HG02798 (cell line): ENCODE data around the gene PRPSAP2.
"Not testable (repeated sequence)": the region's sequence is repeated elsewhere in the genome, so short reads cannot be mapped to it uniquely, and the experiment has no call there.

Experiments
- ATAC-seq: cut with Tn5 transposase; IDR thresholded peaks from one replicate; pipeline ENCODE4 v1.9.1; 2021; ENCODE audit warnings: mild to moderate bottlenecking; ENCODE audit not compliant: unreplicated experiment, poor library complexity

The PRPSAP2 gene, protein sequence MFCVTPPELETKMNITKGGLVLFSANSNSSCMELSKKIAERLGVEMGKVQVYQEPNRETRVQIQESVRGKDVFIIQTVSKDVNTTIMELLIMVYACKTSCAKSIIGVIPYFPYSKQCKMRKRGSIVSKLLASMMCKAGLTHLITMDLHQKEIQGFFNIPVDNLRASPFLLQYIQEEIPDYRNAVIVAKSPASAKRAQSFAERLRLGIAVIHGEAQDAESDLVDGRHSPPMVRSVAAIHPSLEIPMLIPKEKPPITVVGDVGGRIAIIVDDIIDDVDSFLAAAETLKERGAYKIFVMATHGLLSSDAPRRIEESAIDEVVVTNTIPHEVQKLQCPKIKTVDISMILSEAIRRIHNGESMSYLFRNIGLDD

DNA sequence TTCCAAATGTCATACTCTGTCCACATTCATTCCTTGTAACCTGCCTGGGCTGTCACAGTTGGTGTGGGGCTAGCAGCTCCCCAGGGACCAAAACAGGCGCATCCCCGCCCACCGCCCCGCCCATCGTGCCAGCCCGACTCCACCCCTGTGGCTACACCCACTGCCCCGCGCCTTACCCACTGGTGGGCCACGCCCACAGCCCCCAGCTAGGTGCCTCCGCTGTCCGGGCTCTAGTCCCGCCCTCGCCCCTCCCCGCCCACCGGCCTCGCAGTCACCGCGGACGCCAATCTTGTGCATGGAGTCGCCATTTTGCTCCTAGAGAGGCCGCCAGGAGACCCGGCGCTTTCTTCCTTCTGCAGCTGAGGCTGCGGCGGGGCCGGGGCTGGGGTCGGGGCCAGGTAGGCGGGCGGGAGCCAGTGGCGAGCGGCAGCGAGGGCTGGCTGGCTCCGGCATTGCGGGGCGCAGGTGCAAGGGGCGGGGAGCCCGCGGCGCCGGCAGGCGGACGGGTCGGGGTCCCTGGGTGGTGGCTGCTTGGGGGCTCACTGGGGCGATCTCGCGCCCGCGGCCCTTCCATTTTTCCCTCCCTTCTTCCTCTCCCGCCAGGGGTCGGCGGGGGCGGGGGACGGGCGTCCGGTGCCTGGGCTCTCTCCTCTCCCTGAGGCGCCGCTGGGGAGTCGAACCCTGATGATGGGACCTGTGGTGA, at the start of gene PRPSAP2:
TSS of gene PRPSAP2 (plus strand) at position 268 of the 703 bp plus-strand sequence. CDS start 7,703 bp downstream, outside the sequence.
- peak; percentile 72 for ATAC-seq

DNA sequence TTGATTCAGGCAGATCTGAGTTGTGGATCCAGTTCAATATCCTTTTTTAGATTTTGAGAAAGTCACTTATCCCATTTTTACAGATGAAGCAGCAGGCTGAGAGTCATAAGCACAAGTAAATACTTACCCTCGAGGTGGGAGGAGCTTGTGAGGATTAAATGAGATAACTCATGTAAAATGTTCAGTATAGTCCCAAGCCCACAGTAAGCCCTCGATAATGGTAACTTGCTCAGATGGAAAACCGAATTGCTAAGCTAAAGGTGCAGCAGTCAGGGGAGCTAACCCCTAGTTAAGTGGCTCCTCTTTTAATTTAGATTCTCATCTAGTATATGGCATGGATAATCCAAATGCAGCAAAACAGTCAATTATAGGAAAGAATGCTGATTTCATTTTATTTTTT, 42.0 kb upstream of the PRPSAP2 start:
- not testable (repeated sequence) for ATAC-seq

DNA sequence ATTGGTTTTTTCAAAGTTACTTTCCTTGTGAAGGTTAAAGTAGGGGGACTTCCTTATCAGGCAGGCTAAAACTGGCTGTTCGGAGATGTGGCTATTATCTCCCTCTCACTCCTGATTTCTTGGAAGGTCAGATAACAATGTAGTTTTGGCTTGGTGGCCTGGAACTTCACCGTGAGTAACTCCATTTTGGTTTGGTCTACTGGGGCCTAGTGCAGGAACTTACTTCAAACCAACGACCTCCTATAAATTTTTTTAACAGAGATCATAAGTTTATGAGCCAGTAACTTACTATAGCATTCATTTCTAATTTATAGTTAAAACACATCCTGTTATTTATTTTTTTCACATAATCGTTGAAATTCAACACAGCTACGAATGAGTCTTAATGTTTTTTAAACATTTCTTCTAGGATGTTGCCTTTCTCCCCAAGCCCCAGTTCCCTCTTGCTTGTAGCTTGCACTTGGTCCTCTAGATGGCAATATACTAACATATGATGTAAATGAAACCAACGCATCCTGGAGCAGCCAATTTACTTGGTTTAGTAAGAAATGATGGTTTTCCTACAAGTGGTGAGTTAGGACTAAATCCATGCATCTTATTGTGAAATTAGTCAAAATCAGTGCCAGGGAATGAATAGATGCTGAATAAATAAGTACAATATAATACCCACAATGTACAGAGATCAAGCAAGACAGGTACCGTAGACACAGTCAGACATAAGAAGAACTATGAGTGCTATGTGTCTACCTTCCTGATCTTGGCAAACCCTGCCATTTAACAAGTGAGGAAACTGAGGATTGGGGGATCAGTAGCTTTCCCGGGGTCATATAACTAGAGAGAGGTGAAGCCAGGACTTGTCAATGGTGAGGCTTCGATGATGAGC, 41.2 kb upstream of the PRPSAP2 start:
- ATAC-seq = not testable (repeated sequence)

DNA sequence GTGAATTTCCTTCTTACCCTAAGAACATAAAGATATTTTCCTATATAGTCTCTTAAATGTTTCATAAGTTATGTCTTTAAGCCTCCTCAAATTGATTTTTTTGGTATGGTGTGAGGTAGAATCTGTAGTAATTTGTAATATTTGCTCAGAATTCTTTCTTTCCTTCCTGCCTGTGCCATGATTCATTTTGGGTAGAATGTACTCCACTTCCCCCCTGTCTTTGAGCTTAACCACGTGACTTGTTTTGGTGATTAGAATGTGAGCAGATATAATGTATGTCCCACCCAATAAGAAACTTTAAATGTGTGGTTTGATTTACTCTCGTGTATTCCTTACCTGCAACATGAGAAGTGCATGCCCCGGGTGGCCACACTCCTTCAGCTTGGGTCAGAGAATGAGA, 36.5 kb upstream of the PRPSAP2 start:
- not testable (repeated sequence) for ATAC-seq

DNA sequence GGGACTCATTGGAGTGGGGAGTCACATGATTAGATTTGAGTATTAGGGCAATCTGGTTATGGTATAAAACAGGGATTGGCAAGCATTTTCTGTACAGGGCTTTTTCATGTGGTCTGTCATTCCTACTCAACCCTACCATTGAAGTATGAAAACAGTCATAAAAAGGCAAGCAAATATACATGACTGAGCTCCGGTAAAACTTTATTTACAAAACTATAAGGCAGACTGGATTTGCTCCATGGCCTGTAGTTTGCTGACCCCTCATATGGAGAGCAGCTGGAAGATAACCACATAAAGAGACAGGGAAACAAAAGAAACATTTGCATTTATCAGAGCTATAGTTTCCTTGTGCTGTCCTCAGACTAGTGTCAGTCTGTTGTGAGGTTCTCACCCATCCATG, 30.3 kb upstream of the PRPSAP2 start:
- not testable (repeated sequence) for ATAC-seq

DNA sequence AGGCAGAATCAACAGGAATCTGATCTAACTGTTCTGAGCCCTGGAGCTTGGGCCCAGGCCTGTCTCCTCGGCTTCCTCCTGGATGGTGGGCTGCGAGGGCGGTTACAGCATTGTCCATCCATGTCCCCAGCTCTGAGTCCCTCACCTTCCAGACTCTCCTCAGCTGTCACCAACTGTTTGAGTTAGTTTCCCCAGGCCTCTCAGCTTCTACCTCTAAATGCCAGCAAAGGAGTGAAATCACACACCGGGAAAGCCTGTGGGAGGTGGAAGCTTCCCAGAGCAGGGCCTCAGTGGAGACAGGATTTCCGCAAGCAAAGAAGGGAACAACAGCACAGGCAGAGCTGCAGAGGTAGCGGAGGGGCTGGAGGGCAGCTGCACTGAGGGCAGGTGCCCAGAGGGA, 9.4 kb upstream of the PRPSAP2 start:
- no peak for ATAC-seq

DNA sequence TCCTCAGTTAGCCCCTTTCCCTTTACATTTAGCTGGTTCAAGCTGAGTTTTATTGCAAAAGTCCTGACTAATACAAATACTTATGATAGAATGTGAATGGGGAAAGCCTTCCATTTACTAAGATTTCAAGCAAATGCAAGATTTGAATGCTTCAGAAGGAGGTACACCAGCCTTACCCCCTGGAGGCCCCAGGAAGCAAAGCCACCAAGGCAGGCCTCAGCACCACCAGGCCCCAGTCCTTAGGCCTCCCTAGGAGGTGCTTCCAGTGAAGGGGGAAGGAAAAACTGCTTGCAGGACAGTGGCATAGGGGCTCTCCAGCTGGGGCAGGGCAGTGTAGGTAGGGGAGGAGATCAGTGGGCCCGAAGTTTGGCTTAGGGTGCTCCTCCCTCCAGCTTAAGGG, 7.3 kb upstream of the PRPSAP2 start:
- ATAC-seq = no peak

DNA sequence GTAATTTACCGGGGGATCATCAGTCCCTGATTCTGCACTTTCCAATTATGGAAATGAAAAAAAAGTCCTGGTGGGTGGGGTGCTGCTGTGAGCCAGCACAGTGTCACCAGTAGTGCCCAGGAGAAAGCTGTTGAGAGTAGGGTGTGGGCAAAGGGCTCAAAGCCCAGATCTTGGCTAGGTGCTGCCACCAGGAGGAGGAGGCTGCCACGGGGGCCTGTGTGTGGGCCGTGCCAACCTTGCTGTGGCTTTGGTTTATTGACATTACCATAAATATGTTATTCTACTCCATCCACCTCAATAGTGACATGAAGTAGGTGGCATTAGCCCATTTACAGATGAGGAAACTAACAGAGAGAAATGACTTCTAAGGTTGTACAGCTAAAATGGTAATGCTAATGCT, 6.7 kb upstream of the PRPSAP2 start:
- no peak for ATAC-seq

DNA sequence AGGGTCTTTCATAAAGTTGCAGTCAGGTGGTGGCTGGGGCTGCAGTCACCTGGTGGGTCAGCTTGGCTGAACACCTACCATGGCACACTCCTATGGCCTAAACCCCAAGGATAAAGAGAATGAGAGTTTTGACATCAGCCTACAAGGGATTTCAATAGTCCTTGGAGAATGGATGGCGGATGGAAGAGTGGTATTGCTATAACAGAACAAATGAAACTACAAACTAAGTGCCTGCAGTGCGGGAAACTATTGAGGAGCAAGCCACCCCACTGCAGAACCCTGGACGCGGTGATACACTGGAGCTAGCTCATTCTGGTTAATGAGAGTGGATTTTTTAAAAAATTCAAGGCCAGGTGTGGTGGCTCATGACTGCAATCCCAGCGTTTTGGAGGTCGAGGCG, 3.0 kb upstream of the PRPSAP2 start:
- ATAC-seq = no peak

DNA sequence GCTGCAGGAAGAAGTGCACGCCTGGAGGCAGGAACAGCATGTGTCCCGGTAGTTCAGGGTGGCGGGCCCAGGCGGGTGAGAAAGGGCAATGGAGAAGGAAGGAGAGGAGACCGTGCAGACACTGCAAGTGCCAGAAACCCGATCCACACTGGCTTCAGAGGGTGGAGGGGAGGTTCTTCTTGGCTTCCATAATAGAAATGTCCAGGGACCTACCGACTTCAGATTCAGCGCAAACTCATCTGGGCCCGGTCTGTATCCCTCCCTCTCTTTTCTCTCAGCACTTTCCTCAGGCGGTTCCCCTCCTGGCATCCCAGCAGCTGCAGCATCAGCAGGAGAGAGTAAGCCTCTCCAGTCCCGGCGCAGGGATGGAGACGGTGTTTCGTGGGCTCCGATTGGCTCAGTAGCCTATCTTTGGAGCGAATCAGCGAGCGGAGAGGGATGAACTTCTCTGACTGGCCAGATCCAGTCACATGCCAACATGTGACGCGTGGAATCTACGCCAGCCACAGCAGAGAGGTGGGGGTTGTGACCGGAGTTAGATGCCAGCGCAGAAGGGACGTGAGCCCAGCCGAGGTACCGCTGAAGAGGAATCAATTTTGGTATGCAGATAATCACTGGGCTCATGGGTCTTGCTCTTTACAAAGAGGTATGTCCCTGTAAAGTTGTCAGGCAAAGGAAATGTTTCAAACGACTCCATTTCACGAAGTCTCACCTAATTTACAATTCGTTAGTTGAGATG, 1.9 kb upstream of the PRPSAP2 start:
- peak; percentile 86 for ATAC-seq

DNA sequence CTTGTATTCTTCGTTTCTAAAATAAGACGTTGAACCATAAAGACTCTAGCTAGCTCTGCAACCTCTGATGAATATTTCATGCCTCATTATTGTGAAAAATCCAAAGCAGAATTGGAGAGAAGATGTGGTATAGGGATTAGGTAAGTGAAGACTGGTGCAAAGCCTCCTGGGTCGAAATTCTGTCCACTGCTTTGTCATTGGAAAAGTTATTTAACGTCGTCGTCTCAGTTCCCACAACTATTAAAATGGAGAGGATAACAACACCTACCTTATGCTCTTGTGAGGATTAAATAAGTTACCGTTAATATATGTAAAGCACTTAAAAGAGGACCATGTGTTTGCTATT, 1.4 kb upstream of the PRPSAP2 start:
- no peak for ATAC-seq

DNA sequence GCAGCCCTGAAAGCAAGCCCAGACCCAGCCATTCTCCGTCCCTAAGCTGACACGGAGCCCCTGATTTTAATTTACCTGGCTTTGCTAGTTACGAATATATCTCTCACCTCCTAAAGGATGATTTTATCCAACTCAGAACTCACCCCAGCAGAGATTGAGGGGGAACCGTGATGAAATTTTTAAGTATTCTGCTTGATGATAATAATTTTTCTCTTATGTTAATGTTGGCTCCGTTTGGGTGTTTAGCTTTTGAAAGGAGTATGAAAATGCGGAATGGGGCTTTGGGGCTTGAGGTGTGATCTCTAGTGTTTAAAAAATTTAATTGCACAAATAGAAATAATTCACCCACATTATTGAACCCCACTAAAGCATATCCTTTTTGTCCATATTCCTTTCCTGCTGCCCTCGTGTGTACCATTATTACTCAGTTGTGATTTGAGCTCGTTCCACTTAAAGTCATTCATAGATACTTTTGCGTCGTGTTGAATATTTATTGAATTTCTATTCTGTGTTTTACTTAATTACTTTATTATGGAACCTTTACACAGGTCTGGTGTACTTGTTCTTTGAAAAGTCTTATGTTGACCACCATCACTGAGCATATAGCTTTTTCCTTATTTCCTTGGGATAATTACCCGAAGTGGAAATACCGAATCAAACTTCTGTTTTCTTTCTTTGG, 775 bp downstream of the PRPSAP2 start:
- ATAC-seq = no peak

DNA sequence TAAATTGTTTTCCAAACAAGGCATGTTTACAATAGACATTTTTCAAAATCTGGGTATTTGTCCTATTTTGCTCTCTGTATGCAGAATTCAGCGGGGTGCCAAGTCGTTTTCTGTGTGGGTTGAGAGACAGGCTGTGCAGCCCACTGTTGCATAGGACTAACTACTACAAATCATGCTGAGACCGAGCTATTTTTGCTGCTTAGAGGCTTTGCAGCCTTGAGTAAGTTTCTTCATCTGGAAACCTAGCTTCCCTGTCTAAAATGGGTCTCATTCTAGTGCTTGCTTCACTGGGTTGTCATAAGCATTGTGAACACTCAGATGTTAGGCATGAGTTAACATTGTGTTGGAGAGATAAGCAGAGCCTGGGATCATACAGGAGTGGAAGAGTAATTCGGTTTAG, 1.3 kb downstream of the PRPSAP2 start:
- ATAC-seq = no peak

DNA sequence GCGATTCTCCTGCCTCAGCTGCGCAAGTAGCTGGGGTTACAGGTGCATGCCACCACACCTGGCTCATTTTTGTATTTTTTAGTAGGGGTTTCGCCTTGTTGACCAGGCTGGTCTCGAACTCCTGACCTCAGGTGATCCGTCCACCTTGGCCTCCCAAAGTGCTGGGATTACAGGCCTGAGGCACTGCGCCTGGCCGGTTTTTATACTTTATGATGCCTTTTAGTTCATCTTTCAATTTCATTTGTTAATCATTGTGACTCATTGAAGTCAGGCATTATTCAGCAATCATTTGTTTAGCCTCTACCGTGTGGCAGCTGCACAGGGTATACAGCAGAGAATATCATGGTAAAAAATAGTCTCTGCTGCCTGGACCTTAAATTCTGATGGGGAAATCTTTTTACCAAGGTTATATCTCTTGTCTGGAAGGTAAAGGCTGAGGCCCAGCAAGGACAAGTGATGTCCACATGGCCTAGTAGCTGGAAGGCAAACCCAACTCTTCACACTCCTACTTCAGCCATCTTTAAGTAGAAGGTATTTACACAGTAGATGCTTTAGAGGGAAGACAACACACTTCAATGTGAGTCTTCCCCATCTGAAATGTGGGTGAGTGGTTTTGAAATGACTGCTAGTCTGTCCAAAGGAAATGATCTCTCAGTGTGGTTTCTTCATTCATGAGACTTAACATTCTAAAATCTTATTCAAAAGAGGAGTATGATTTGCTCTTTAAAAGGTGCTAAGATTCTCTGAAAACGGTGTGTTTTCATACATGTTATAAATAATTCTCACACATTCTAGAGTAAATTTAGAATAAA, 2.4 kb downstream of the PRPSAP2 start:
- no peak for ATAC-seq

DNA sequence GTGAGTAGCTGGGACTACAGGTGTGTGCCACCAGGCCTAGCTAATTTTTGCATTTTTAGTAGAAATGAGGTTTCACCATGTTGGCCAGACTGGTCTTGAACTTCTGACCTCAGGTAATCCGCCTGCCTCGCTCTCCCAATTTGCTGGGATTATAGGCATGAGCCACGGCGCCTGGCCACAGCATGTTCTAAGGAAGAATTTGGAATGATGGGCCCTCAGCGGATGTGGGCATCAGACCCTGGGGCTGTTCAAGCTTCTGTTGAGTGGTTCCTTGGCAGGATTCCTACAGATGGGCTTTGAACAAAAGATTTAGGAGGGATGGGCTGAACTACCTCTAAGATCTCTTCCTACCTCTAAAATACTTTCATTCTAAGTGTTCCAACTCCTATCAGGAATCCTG, 4.1 kb downstream of the PRPSAP2 start:
- no peak for ATAC-seq

DNA sequence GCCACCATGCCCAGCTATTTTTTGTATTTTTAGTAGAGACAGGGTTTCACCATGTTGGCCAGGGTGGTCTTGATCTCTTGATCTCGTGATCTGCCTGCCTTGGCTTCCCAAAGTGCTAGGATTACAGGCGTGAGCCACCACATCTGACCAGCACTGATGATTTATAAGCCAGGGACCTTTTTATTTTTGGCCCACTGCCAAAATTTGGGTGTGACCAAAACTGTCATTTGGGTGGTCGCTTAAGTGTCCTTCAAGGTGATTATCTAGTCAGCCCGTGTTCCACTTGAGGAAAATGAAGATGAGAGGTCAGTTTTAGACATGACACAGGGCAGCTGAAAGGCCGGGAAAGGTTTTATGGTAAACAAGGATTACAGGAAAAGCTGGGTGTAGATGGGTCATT, 7.1 kb downstream of the PRPSAP2 start:
- not testable (repeated sequence) for ATAC-seq

DNA sequence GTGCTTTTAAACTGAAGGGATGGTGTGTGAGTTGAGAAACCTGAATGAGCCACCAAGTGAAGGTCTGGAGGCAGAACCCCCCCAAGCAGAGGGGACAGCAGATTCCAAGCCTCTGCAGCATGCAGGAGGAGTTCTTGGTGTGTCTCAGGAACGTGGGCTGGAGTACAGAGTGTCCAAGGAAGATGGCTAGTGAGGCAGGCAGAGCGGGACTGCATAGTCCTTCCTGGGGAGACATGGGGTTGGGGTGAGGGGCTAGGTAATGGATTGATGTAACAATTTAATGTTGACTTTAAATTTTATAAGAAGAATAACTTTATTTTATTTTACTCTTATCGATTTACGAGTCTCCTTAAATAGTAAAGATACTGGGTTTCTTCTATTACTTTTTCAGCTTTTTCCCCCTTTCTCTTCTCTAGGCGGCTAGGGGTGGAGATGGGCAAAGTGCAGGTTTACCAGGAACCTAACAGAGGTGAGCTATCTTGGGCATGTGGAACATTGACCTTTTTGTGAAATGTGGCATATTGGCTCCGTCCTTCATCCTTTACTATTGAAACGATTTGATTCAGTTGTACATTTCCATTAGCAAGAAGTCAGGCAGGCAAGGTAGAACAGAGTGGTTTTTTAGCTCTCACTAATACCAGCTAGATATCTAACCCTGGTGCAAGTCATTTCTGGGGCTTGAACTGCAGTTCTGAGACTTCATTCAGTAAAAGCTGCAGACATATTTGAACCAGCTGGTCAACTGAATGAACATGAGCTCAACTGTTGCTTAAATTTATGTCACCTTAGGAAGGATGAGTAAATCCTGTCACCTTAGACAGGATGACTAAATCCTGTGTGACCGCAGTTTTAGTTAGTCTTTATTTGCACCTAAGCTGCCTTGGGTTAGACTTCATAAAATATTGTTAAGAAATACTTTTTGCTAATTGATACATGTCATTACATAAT, 9.2 kb downstream of the PRPSAP2 start:
- ATAC-seq = no peak

DNA sequence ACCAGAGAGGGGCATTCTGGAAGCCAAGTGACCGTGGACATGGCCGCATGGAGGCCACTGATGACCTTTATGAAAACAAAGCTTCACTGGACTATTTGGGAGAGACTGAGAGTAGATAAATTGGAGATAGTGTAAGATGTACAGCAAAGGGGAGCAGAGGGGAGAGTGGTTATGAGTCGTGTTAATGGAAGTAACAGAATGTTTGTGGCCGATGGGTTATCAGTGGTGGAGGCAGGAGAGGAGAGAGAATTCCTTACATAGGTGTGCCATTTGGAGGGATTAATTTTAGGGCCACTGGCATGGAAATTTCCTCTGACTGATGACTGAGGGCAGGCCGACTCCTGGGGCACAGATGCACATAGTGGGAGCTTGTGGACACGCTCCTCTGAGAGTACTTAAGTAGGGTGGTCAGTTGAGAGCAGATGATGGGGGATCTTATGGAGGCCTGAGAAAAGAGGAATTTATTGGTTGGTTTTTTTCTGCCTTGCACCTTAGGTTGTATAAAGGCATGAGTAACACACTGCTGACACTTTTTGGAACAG, 19.2 kb downstream of the PRPSAP2 start:
- ATAC-seq = no peak
